Panc1 (cell line): ENCODE data around the gene EPB41L4B. TPM values are rescaled to one million over a fixed set of nuclear protein-coding genes. Genes with fewer than 3 reads are reported as not detected.

Experiments used
- ATAC-seq: fragments of 200-7000 bp; cut with Tn5 transposase; 2 replicates; pipeline ENCODE4 v1.9.1; 2020; ENCODE audit warnings: mild to moderate bottlenecking, moderate library complexity
- BruUV-seq: library from RNA; stranded (reverse); fragments of 400-500 nt; replicated peaks from 2 replicates; lab custom pipeline; 2021; lab: Mats Ljungman, UMichigan
- CTCF ChIA-PET: fragments of 300-600 bp; sonication (Branson Sonifier 250); formaldehyde crosslinking; loops from one replicate; lab custom pipeline; 2022; ENCODE audit warnings: antibody characterized with exemption; lab: Charles Lee
- POLR2A ChIA-PET: fragments of 300-600 bp; sonication (Branson Sonifier 250); formaldehyde crosslinking; loops from one replicate; lab custom pipeline; 2022; ENCODE audit warnings: antibody characterized with exemption; lab: Charles Lee
- DNase-seq: peaks from one replicate; pipeline ENCODE4 v3.0.0-alpha.2; 2010; ENCODE audit warnings: low read depth, low spot score
- H3K27ac ChIP-seq: 2 replicates; pipeline ENCODE4 v1.5.1; 2011; ENCODE audit warnings: mild to moderate bottlenecking, low read length, inconsistent platforms
- H3K27me3 ChIP-seq: fragments of 200-500 bp; sonication (Bioruptor generic); 2 replicates; pipeline ENCODE4 v1.6.0; 2014; ENCODE audit warnings: low read length, inconsistent platforms; ENCODE audit not compliant: control insufficient read depth, insufficient read depth
- H3K36me3 ChIP-seq: fragments of 200-500 bp; sonication (Bioruptor generic); 2 replicates; pipeline ENCODE4 v1.5.1; 2014; ENCODE audit warnings: inconsistent platforms, mild to moderate bottlenecking, low read length, moderate library complexity; ENCODE audit not compliant: control insufficient read depth, insufficient read depth
- H3K4me1 ChIP-seq: 2 replicates; pipeline ENCODE4 v1.5.1; 2011; ENCODE audit warnings: inconsistent platforms, mild to moderate bottlenecking, low read length, moderate library complexity; ENCODE audit not compliant: control insufficient read depth, insufficient read depth
- H3K4me3 ChIP-seq, 2 experiments: 2 replicates each; pipeline ENCODE4 v1.5.1; 2011 to 2012; ENCODE audit warnings: low read depth in 2 of 2, low read length in 2 of 2, mild to moderate bottlenecking in 2 of 2, inconsistent platforms in 1 of 2, moderate library complexity in 1 of 2
- H3K9me3 ChIP-seq: fragments of 200-500 bp; sonication (Bioruptor generic); 2 replicates; pipeline ENCODE4 v1.5.1; 2014; ENCODE audit warnings: low read depth, mild to moderate bottlenecking, inconsistent platforms, low read length, moderate library complexity; ENCODE audit not compliant: control insufficient read depth, insufficient read depth
- POLR2AphosphoS5 ChIP-seq: IDR thresholded peaks from 2 replicates; pipeline ENCODE4 v1.6.1; 2012; ENCODE audit warnings: mild to moderate bottlenecking, low read depth, low read length, moderate library complexity
- SIN3A ChIP-seq: IDR thresholded peaks from 2 replicates; pipeline ENCODE4 v1.6.1; 2012; ENCODE audit warnings: low read depth, mild to moderate bottlenecking, low read length, moderate library complexity, borderline replicate concordance; ENCODE audit not compliant: insufficient read depth
- TCF7L2 ChIP-seq: IDR thresholded peaks from 2 replicates; pipeline ENCODE4 v1.6.1; 2011; ENCODE audit warnings: mild to moderate bottlenecking, low read depth, low read length, inconsistent platforms
- in situ Hi-C: cut with HindIII; loops from 2 replicates; pipeline ENCODE4 v1.10.0; 2016; ENCODE audit warnings: low sequenced_read_pairs, low pct_unique_long_range_greater_than_20kb
- intact Hi-C: fragments of 100-400 bp; cut with micrococcal nuclease; formaldehyde crosslinking; loops from one replicate; pipeline ENCODE4 v1.10.0; 2022; ENCODE audit not compliant: unreplicated experiment
- total RNA-seq: library from RNA; stranded (reverse); gene quantifications from one replicate; pipeline ENCODE4 v1.2.1, GENCODE V29; 2021; ENCODE audit not compliant: unreplicated experiment
- TF ChIP-seq, protein P1 (sequence below): fragments of 450-650 bp; IDR thresholded peaks from 2 replicates; pipeline ENCODE4 v1.5.1; 2017; ENCODE audit warnings: mild to moderate bottlenecking
- TF ChIP-seq, protein P2 (sequence below), 2 experiments: IDR thresholded peaks; 2 replicates each; pipeline ENCODE4 v1.6.1; 2011 to 2012; ENCODE audit warnings: low read depth in 2 of 2, control low read depth in 1 of 2, low read length in 1 of 2, mild to moderate bottlenecking in 1 of 2, moderate library complexity in 1 of 2; ENCODE audit not compliant: insufficient read depth in 1 of 2

The EPB41L4B gene
- total RNA-seq, 1 experiment from 2014 or later: 27.8 TPM

DNA sequence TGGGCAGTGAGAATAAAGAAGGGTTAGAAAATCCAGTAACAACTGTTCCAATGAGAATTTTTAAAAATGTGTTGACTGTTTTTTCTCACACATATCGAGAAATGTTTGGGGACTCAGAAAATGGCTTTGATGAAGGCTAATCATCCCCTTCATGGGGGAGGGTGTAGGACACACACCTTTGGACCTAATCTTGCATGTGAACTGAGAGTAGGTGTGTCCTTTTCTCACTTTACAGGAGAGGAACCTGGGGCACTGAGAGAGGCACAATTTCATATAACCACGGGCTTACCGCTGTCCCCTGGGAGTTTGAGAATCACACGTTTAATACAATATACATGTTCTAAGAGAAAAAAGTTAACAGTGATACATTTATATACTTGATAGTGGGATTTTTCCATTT lies 171.1 kb downstream of the EPB41L4B start:
- intact Hi-C loops: no loop called here
- BruUV-seq: no TSS peak
- no peak for TF ChIP-seq TCF7L2
- TF ChIP-seq, protein P1, sequence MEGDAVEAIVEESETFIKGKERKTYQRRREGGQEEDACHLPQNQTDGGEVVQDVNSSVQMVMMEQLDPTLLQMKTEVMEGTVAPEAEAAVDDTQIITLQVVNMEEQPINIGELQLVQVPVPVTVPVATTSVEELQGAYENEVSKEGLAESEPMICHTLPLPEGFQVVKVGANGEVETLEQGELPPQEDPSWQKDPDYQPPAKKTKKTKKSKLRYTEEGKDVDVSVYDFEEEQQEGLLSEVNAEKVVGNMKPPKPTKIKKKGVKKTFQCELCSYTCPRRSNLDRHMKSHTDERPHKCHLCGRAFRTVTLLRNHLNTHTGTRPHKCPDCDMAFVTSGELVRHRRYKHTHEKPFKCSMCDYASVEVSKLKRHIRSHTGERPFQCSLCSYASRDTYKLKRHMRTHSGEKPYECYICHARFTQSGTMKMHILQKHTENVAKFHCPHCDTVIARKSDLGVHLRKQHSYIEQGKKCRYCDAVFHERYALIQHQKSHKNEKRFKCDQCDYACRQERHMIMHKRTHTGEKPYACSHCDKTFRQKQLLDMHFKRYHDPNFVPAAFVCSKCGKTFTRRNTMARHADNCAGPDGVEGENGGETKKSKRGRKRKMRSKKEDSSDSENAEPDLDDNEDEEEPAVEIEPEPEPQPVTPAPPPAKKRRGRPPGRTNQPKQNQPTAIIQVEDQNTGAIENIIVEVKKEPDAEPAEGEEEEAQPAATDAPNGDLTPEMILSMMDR: no peak
- no peak for TF ChIP-seq POLR2AphosphoS5
- no peak for TF ChIP-seq SIN3A
- TF ChIP-seq, protein P2, sequence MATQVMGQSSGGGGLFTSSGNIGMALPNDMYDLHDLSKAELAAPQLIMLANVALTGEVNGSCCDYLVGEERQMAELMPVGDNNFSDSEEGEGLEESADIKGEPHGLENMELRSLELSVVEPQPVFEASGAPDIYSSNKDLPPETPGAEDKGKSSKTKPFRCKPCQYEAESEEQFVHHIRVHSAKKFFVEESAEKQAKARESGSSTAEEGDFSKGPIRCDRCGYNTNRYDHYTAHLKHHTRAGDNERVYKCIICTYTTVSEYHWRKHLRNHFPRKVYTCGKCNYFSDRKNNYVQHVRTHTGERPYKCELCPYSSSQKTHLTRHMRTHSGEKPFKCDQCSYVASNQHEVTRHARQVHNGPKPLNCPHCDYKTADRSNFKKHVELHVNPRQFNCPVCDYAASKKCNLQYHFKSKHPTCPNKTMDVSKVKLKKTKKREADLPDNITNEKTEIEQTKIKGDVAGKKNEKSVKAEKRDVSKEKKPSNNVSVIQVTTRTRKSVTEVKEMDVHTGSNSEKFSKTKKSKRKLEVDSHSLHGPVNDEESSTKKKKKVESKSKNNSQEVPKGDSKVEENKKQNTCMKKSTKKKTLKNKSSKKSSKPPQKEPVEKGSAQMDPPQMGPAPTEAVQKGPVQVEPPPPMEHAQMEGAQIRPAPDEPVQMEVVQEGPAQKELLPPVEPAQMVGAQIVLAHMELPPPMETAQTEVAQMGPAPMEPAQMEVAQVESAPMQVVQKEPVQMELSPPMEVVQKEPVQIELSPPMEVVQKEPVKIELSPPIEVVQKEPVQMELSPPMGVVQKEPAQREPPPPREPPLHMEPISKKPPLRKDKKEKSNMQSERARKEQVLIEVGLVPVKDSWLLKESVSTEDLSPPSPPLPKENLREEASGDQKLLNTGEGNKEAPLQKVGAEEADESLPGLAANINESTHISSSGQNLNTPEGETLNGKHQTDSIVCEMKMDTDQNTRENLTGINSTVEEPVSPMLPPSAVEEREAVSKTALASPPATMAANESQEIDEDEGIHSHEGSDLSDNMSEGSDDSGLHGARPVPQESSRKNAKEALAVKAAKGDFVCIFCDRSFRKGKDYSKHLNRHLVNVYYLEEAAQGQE (IDR thresholded peaks at IDR 0.05; ENCODE audit: insufficient read depth in 1 of 2, low read depth in 2 of 2, low read length in 1 of 2): no peak
- ATAC-seq: no peak
- Histone ChIP-seq H3K27me3 (no peaks in the 10 kb centered on the region), H3K9me3 (no peaks in the 10 kb centered on the region), H3K27ac (no peak overlapping the region), H3K4me3 (no peak overlapping the region), H3K4me1 (no peaks in the 10 kb centered on the region), H3K36me3 (no peaks in the 10 kb centered on the region)
- POLR2A ChIA-PET: no interaction called here
- DNase-seq: no peak
- in situ Hi-C loops: no loop called here
- CTCF ChIA-PET: no interaction called here

DNA sequence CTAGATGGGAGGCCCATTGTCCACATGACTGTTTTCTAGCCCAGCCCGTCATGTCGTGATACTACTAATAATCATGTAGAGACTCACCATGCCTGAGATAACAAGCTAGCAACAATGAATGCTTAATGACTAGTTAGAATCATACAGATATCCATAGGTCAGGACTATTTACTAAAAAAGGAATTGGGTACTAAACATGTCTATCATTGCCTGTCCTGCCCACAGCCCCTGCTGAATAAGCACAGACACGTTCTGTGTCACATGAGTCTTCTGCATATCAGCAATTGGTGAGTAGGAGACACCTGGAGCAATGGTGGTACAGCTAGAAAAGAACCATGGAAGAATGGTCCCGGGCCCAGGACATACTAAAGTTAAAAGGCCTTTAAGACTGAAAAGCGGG lies 171.8 kb downstream of the EPB41L4B start:
- in situ Hi-C loops: no loop called here
- ATAC-seq: no peak
- BruUV-seq: no TSS peak

More for the DNA sequence above, 171.8 kb downstream of the EPB41L4B start:
- intact Hi-C loops: no loop called here
- no peaks in the 10 kb centered on the region for H3K4me1 ChIP-seq
- no peak overlapping the region for H3K4me3 ChIP-seq
- no peak for DNase-seq
- TF ChIP-seq, protein P2 (IDR thresholded peaks at IDR 0.05; ENCODE audit: insufficient read depth in 1 of 2, low read depth in 2 of 2, low read length in 1 of 2): no peak
- TF ChIP-seq SIN3A (no peak), TCF7L2 (no peak), POLR2AphosphoS5 (no peak)
- TF ChIP-seq, protein P1: no peak
- H3K36me3 ChIP-seq: no peaks in the 10 kb centered on the region
- no peak overlapping the region for H3K27ac ChIP-seq
- ChIA-PET CTCF (no interaction called here), POLR2A (no interaction called here)
- H3K27me3 ChIP-seq: no peaks in the 10 kb centered on the region
- H3K9me3 ChIP-seq: no peaks in the 10 kb centered on the region
